ENCODE results near the gene HSD17B7.

HSD17B7 gene

GRCh38 chr1:162856260-162856659, 65.8 kb downstream of the HSD17B7 start:
- DNase-seq (ENCODE audit: low read depth in 2 of 2) = no peak

DNA sequence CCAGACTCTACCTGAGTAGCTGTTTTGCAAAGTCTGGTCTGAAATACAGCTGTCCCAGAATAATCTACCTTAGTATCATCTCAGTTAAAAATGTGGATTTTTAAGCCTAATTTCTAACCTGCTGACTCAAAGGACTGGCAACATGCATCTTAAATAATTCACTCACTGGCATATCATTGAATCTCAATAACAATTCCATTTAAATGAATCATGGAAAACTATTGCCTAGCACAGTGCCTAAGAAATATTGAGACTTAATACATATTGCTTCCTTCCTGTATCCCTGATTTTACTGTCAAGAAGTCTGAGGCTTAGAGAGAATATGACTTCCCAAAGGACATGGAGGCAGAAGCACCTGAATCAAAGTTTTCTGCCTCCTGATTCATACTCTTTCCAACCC, 67.3 kb downstream of the HSD17B7 start:
- no peak for DNase-seq (ENCODE audit: low read depth in 2 of 2)

GRCh38 chr1:162859191-162859590, 68.7 kb downstream of the HSD17B7 start:
- no peak for DNase-seq (ENCODE audit: low read depth in 2 of 2)

DNA sequence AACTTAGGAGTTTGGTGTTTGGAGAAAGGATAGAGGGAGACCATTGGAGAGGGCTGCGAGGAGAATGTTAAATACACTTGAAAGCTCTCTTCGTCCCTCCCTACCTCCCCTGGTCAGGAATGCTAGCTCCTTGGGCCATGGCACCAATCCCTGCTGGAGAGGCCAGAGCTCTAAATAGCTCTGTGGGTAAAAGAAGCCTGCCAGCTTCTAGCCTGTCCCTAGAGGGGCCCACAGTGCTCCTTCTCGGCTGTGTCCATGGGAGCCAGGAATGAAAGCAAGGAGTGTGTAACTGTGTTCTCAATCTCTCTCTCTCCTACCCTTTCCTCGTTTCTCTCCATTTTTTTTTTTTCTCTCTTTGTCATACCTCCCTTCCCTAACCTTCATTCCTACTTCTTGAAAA, 70.6 kb downstream of the HSD17B7 start, which contains the start of gene CCDC190:
Gene CCDC190 (minus strand): TSS at position 75 of the 400 bp plus-strand sequence. CDS start 1,529 bp downstream, outside the sequence.
- no peak for DNase-seq (ENCODE audit: low read depth in 2 of 2)

- no peak for DNase-seq (ENCODE audit: low read depth in 2 of 2)
Measured at GRCh38 chr1:162861625-162862024, 71.1 kb downstream of the HSD17B7 start.

Measured in stimulated activated CD8-positive, alpha-beta memory T cell treated with anti-CD3 and anti-CD28 coated beads, Interleukin-2, amount 100 ng/mL, for 48 hours (primary cell).